HTERT RPE-1 (cell line): ENCODE measurements around the gene C11orf21.
"Not testable (repeated sequence)": the region's sequence is repeated elsewhere in the genome, so short reads cannot be mapped to it uniquely, and the experiment has no call there.

Source experiments
- in situ Hi-C: fragments of 300-500 bp; cut with MboI; formaldehyde crosslinking; loops from 4 replicates; pipeline ENCODE4 v1.14.3; 2020; ENCODE audit warnings: low sequenced_read_pairs

The C11orf21 gene

DNA sequence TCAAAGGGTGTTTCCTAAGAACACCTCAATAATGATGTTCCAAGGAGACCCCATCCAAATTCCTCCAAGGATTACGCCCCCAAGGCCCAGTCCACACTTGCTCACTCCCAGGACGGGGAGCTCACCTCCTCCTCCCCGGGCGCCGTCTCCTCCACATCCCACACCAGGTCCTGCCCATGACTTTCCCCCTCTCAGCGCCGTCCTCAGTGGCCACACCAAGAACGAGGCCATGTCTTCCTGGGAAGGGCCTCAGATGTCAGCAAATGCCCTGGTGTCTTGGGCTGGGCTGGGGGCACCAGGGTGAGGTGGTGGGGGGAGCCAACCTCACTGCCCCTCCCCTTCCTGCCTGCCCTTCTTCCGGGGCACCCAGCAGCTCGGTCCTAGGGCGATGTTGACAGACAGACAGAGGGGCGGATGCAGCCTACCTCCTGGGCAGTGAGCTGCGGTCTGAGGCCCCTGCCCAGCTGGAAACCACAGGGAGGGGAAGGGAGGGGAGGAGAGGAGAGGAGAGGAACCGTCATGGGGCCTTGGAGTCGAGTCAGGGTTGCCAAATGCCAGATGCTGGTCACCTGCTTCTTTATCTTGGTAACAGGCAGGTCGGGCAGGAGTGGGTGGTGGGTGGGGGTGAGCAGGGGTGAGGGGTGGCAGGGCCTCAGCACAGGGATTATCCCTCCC, at the start of gene C11orf21, which contains the start of gene TSPAN32:
TSS of gene C11orf21 (minus strand) at position 288 of the 675 bp plus-strand sequence. CDS start at position 178, 110 bp downstream.
TSS of gene TSPAN32 (plus strand) at position 383 of the 675 bp plus-strand sequence. CDS start at position 520, 137 bp downstream.
- in situ Hi-C loops, result no loop called here

DNA sequence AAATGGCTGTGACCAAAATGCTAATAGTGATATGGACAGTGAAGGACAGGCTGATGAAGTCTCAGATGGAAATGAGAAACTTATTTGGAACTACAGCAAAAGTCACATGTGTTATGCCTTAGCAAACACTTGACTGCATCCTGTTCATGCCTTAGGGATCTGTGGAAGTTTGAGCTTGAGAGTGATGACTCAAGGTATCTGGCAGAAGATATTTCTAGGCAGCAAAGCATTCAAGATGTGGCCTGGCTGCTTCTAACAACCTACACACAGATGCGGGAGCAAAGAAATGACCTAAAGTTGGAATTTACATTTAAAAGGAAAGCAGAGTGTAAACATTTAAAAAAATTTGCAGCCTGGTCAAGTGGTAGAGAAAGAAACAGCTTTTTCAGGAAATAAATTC, 47.3 kb upstream of the C11orf21 start:
- in situ Hi-C loops, result no loop called here

DNA sequence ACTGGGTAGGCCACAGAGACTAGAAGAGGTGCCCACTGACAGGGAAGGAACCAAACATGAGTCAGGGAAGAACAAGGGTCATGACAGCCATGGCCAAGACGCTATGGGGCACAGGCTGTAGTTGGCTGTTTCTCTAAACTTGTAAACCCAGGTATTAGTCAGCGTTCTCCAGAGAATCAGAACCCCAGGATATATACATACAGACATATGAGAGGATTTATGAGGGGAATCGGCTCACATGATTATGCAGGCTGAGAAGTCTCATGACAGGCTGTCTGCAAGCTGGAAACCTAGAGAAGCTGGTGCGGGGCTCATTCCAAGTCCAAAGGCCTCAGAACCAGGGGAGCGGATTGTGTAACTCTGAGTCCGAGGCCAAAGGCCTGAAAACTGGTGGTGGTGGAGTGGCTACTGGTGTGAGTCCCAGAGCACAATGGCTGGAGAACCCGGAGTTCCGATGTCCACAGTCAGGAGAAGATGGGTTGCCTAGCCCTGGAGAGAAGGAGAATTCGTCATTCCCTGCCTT, 45.7 kb upstream of the C11orf21 start:
- in situ Hi-C loops, result no loop called here

DNA sequence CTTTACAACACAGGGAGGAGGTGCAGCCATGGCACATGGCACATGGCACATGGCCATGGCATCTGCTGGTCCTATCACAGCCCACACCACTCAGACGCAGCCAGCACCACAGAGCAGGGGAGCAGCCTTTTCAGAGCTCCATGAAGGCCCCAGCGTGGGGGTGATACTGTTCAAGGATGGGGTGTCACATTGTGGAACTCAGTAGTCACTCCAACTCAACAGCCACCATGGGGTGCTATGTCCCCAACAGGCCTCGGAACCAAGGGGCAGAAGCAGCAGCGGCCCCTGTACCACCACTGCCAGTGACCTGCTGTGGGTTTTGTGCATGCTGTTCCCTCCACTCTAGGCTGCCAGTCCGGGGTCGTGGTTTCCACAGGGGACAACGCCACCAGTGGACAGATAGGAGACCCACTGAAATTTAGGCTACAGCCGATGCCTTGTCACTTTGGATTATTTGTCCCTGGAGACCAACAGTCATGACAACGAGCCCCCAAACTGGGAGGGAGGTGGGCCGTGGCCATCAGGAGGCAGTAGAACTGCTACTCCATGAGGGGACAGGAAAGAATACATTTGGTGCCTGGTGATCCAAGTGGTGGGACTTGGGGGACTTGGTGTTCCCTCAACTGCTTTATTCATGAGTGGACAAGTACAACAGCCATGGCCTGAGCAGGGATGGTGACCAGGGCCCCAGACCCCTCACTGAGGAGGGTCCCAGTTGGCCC, 45.0 kb upstream of the C11orf21 start:
- in situ Hi-C loops, result no loop called here

DNA sequence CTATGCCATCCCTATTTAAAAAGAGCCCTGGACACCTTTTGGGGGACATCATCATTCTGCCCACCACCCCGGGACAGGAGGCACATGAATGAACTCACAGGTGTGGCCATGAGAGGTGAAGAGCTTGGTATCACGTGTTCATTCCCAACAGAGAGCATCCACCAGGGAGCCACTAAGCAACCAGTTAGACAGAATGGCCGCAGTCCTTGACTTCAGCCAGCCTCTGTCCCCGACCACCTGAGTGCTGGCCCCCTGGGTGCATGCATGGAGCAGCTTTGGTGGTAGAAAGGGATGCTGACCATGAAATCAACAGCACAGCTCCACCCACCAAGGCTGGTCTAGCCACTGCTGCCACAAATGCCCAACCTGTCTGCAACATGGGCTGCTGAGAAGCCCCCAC, 44.3 kb upstream of the C11orf21 start:
- in situ Hi-C loops, result no loop called here

DNA sequence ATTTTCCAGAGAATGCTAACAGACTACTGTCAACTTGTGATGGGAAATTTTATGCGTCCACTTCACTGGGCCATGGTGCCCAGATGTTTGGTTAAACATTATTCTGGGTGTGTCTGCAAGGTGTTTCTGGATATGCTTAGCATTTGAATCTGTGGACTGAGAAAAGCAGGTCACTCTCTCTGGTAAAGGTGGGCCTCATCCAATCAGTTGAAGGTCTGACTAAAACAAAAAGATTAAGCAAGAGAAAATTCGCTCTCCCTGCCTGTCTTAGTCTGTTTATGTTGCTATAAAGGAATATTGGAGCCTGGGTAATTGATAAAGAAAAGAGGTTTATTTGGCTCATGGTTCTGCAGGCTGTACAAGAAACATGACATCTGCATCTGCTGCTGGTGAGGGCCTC, 43.3 kb upstream of the C11orf21 start:
- in situ Hi-C loops, result no loop called here

DNA sequence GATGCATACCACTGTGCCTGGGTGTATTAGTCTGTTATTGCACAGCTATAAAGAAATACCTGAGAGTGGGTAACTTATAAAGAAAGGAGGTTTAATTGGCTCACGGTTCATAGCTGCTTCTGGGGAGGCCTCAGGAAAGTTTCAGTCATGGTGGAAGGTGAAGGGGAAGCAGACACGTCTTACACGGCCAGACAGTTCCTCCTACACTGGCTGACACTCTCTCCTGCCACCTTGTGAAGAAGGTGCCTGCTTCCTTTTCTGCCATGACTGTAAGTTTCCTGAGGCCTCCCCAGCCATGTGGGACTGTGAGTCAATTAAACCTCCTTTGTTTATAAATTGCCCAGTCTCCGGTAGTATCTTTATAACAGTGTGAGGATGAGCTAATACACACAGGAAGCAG, 41.8 kb upstream of the C11orf21 start:
- in situ Hi-C loops, result no loop called here

DNA sequence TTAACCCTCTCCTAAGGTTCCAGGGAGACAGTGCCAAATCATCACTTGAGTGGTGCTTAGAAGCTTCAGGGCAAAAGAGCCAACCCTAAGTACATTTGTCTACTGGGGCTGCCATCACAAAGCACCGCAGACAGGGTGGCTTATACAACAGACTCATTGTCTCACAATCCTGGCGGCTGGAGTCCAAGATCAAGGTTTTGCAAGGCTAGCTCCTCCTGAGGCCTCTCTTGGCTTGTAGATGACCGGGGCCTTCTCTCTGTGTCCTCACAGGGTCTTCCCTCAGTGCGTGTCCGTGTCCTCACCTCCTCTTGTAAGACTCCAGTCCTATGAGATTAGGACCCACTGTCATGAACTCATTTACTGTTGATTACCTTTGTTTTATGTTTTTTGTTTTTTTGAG, 41.3 kb upstream of the C11orf21 start:
- in situ Hi-C loops, result no loop called here

DNA sequence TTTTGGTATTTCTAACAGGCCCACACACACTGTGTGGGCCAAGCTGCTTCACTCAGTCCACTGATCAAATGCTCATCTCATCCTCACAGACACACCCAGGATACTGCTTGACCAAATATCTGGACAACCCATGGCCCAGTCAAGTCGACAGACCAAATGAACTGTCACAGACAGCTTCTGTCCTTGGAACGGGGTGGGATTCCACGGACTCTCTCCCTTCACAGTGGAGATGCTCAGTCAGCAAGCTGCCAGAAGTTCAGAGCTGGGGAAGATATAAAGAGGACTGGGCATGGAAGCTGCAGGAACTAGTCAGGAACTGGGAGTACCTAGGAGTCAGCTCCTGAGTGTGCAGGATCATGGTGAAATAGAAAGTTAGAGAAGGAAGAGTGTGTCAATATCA, 40.8 kb upstream of the C11orf21 start:
- in situ Hi-C loops, result no loop called here

DNA sequence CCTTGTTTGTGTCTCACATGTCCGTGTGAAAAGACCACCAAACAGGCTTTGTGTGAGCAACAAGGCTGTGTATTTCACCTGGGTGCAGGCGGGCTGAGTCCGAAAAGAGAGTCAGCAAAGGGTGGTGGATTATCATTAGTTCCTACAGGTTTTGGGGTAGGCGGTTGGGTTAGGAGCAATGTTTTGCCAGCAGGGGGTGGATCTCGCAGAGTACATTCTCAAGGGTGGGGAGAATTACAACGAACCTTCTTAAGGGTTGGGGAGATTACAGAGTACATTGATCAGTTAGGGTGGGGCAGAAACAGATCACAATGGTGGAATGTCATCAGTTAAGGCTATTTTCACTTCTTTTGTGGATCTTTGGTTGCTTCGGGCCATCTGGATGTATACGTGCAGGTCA, 37.0 kb upstream of the C11orf21 start:
- in situ Hi-C loops, result not testable (repeated sequence)

DNA sequence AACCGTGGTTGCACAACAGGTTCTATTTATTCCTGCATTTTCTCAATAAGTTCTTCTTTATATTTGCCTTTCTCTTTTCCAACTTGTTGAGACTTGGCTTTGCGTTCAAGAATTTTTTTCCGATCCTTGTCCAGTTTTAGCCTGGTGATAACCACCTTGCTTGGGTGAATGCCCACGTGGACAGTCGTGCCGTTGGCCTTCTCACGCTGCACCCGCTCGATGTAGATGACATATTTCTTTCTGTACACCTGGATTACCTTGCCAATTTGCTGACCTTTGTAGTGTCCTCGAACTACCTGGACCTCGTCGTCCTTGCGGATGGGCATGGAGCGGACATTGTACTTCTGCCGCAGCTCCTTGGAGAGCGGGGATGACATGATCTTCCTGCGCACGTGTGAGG, 33.6 kb upstream of the C11orf21 start:
- in situ Hi-C loops, result not testable (repeated sequence)

DNA sequence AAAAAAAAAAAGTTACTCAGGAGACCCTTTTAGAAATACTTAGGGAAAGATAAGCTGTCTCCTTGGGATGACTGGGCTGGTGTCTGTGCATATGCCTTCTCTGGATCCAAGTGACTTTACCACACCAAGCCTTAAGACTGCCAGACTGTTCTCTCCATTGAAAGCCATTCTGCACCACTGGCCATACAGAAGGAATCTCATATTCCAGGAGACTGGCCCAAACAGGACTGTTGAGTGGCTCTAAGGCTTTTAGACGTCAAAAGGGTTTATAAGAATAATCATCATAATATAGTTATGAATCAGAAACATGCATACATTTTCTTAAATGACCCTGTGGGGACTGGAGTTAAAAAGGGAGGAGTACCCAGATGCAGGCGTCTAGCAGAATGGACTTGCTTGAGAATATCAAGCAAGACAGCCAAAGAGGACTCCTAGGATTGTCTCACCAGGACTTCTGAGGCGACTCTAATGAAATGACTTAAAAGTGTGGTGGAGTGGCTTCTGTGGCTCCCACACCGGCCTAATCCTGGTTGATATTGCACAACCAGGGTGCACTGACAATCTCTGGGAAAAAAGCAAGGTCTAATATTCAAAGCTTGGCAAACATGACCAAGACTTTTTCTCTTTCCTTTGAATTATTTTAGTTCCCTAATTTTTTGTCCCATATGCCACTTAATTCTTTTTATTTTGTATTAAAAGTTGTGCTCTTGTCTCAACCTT, 31.9 kb upstream of the C11orf21 start:
- in situ Hi-C loops, result not testable (repeated sequence)

DNA sequence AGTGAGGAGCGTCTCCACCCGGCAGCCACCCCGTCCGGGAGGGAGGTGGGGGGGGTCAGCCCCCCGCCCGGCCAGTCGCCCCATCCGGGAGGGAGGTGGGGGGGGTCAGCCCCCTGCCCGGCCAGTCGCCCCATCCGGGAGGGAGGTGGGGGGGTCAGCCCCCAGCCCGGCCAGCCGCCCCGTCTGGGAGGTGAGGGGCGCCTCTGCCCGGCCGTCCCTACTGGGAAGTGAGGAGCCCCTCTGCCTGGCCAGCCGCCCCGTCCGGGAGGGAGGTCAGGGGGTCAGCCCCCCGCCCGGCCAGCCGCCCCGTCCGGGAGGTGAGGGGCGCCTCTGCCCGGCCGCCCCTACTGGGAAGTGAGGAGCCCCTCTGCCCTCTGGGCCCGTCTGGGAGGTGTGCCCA, 30.9 kb upstream of the C11orf21 start:
- in situ Hi-C loops, result not testable (repeated sequence)

DNA sequence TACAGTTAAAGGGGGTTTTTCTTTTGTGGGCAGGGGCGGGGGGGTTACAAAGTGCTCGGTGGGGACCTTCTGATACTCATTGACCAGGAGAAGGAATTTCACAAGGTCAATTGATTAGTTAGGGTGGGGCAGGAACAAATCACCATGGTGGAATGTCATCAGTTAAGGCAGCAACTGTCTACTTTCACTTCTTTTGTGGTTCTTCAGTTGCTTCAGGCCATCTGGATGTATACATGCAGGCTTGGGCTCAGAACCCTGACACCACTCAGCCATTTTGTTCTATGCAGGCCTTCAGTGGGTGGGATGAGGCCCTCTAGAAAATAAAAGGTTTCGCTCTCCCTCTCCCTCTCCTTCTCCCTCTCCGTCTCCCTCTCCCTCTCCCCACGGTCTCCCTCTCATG, 29.7 kb upstream of the C11orf21 start:
- in situ Hi-C loops, result no loop called here

DNA sequence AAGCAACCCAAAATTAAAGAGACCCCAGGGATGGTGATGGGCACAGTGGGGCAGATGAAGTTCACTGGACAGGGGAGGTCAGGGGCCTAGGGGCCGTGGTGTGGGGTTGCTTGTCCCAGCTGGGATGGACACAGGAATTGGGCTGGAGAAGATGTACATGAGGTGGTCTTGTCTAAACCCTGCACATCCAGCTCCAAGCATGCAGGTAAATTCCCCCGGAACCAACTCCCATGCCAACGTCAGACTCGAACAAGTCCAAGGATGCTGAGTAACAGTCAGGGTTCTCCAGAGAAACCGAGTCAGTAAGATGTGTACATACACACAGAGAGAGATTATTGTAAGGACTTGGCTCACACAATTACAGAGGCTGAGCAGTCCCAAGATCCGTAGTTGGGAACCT, 29.0 kb upstream of the C11orf21 start:
- in situ Hi-C loops, result no loop called here

DNA sequence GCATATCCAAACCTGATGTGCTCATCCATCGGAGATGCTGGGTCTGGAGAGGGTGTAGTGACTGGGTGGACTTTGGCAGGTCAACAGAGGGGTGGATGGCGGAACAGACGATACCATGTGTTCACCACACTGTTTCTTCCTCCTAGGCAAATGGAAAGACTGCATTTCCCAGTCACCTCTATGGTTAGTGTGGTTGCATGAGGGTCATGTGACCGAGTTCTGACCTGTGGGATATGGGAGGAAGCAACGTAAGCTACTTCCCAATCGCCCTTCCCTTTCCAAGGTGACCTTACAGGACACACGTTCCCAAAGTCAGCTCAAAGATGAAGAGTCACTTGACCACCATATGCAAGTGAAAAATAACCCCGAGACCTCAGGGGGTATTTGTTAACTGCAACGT, 27.8 kb upstream of the C11orf21 start:
- in situ Hi-C loops, result no loop called here

DNA sequence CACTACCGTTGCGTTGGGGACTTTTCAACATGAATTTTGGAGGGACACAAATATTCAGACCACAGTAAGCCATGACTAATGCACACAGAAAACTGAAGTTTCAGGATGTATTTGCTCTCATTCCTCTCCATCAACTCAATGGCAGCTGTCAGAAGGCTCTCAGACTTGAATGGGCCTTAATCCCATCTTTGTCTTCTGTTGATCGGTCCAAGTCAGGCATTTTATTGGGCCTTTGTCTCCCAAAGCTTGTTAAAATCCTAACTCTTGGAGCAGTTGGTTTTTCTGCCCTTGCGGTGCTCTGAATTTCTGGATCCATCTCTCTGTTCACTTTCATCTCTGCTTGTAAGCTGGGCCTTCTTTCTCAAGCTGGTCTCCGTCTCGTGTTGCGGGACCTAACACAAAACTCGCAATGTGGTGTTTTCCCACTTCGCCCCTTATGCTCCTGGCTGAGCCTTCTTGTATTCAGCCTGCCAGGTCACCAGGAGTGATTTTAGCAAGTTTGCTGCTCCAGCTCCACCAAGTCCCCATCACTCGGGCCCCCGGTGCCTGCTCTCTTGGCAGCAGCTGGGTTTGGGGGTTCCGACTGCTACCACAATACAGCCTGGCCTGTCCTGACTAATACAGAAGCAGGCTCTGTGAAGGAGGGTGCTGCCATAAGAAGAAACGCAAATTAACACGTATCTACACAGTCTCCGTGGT, 27.1 kb upstream of the C11orf21 start:
- in situ Hi-C loops, result no loop called here

DNA sequence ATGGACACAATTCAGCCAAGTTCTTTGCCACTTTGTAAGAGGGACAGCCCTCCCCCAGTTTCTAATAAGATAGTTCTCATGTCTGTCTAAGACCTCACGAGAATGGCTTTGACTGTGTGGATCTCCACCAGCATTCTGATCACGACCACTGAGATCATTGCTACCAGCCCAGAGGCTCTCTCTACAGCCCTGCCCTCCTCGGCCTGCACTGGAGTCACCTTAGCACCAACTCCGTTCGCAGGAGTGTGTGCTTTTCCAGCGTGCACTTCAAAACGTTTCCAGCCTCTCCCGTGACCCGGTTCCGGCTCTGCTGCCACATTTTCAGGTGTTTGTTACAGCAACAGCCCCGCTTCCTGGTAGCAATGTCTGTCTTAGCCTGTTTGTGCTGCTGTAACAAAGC, 26.3 kb upstream of the C11orf21 start:
- in situ Hi-C loops, result no loop called here

DNA sequence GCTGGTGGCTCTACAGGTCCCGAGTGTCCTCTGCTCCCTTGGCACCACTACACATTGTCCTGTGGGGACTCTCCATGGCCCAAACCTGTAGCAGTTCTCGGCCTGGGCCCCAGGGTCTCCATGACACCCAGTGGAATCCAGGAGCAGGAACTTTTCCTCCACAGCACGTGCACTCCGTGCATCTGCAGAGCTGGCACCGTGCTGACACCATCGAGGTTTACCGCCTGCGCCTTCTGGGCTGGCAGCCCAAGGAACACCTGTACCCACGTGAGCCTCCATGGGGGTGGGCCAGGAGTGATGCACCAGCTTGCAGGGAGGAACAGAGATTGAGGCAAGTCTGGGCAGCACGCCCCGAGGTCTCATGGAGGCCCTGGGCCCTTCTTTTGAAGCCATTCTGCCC, 25.3 kb upstream of the C11orf21 start:
- in situ Hi-C loops, result no loop called here

DNA sequence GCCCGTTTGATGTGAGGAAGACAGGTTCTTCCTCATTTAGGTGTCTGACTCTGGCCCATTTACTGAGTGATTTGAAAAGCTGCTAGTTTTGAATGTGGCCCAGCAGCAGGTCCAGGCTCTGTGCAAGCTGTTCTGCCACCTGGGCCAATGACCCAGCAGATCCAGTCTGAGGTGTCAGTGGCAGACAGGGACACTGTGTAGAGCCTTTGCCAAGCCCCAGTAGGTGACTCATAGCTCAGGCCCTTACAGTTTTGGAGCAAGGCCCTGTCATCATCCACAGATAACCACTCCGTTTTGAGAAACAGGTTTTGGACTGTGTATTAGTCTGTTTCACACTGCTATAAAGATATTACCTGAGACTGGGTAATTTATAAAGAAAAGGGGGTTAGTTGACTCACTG, 24.0 kb upstream of the C11orf21 start:
- in situ Hi-C loops, result no loop called here

DNA sequence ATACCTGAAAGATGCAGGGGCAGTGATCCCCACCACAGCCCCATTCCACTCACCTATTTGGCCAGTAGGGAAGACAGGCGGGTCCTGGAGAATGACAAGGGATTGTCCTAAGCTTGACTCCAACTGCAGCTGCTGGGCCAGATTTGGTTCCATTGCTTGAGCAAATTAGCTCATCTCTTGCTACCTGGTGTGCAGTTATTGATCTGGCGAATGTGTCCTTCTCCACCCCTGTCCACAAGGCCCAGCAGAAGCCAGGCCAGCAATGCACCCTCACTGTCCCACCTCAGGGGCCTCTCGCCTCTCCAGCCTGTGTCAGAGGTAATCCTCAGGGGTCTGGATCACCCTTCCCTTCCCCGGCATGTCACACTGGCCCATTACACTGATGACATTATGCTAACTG, 23.4 kb upstream of the C11orf21 start:
- in situ Hi-C loops, result no loop called here
